ENCODE measurements around the gene PSMD8. TPM values are rescaled to one million over a fixed set of nuclear protein-coding genes. Genes with fewer than 3 reads are reported as not detected.

The PSMD8 gene
- polyA plus RNA-seq, 3 donors: 148 to 207 (median 179) TPM

GRCh38 chr19:38417544-38418506, 43.5 kb downstream of the PSMD8 start:
- peaks cover 15% of the 10 kb centered on the region for H3K79me2 ChIP-seq (ENCODE audit: insufficient read depth, low read length)
- Mint-ChIP-seq H3K9me3 (peaks cover 0 to 2% (median 0%) of the 10 kb centered on the region in 7 donors), H3K36me3 (peaks cover 55 to 74% of the 10 kb centered on the region in 2 donors), H3K27ac (peak overlapping the region; percentile 93 to 99 (median 99)), H3K4me3 (peak overlapping the region; percentile 86 to 96), H3K27me3 (ENCODE audit: low read depth in 3 of 3) (peaks cover 0 to 2% (median 0%) of the 10 kb centered on the region in 3 donors), H3K4me1 (peaks cover 28% of the 10 kb centered on the region)
- peaks cover 16 to 23% of the 10 kb centered on the region in 2 donors for H3K4me1 ChIP-seq (ENCODE audit: control insufficient read depth in 1 of 2, insufficient read depth in 2 of 2, low read length in 2 of 2)
- peak overlapping the region; percentile 84 for H3K4me2 ChIP-seq (replicated peaks; ENCODE audit: extremely low read depth, low read length, poor library complexity, severe bottlenecking)
- H3K27ac ChIP-seq (ENCODE audit: low read depth in 1 of 2, low read length in 2 of 2): peak overlapping the region; percentile 86 to 92
- TF ChIP-seq CTCF (IDR thresholded peaks at IDR 0.05): no peak
- DNase-seq: peak; percentile 91 to 94 (median 93)
- intact Hi-C loops (cut with micrococcal nuclease): loop anchor here in 1 of 2 donors (5.0 kb wide), 1 partner anchor 199 kb away; the partner anchor contains the start of genes EIF3K and MAP4K1
- H3K27me3 ChIP-seq (ENCODE audit: control insufficient read depth in 2 of 2, insufficient read depth in 2 of 2, low read length in 2 of 2): no peaks in the 10 kb centered on the region
- 19% methylated on average over 40 of the region's 49 CpGs for WGBS (ENCODE audit: insufficient coverage)
- H4K20me1 ChIP-seq (ENCODE audit: insufficient read depth, low read length): peaks cover 17% of the 10 kb centered on the region
- no peaks in the 10 kb centered on the region for H3K9me3 ChIP-seq (replicated peaks in 1 of 2; ENCODE audit: control insufficient read depth in 1 of 2, insufficient read depth in 1 of 2, low read length in 2 of 2)
- H3K4me3 ChIP-seq (replicated peaks in 1 of 3; ENCODE audit: low read depth in 2 of 3, low read length in 3 of 3): peak overlapping the region; percentile 26 to 83 (median 56)
- peak overlapping the region; percentile 53 for H3K9ac ChIP-seq (ENCODE audit: insufficient read depth, low read length, poor library complexity, severe bottlenecking)
- H2AFZ ChIP-seq (ENCODE audit: insufficient read depth, low read depth, low read length, poor library complexity, severe bottlenecking): peak overlapping the region; percentile 77
- peaks cover 56 to 80% of the 10 kb centered on the region in 2 donors for H3K36me3 ChIP-seq (replicated peaks in 1 of 2; ENCODE audit: control insufficient read depth in 1 of 2, insufficient read depth in 2 of 2, low read length in 2 of 2)

GRCh38 chr19:38420935-38421334, 46.6 kb downstream of the PSMD8 start:
- 96% methylated on average over 7 of the region's 9 CpGs for WGBS (ENCODE audit: insufficient coverage)
- Histone ChIP-seq H3K4me2 (replicated peaks; ENCODE audit: extremely low read depth, low read length, poor library complexity, severe bottlenecking) (no peak overlapping the region), H3K4me3 (replicated peaks in 1 of 3; ENCODE audit: low read depth in 2 of 3, low read length in 3 of 3) (no peak overlapping the region), H3K27ac (ENCODE audit: low read depth in 1 of 2, low read length in 2 of 2) (peak overlapping the region in 1 of 2 donors; percentile 56), H3K9ac (ENCODE audit: insufficient read depth, low read length, poor library complexity, severe bottlenecking) (no peak overlapping the region), H3K9me3 (replicated peaks in 1 of 2; ENCODE audit: control insufficient read depth in 1 of 2, insufficient read depth in 1 of 2, low read length in 2 of 2) (no peaks in the 10 kb centered on the region), H3K27me3 (ENCODE audit: control insufficient read depth in 2 of 2, insufficient read depth in 2 of 2, low read length in 2 of 2) (no peaks in the 10 kb centered on the region), H3K4me1 (ENCODE audit: control insufficient read depth in 1 of 2, insufficient read depth in 2 of 2, low read length in 2 of 2) (peaks cover 40 to 51% of the 10 kb centered on the region in 2 donors), H3K36me3 (replicated peaks in 1 of 2; ENCODE audit: control insufficient read depth in 1 of 2, insufficient read depth in 2 of 2, low read length in 2 of 2) (peaks cover 35 to 53% of the 10 kb centered on the region in 2 donors), H2AFZ (ENCODE audit: insufficient read depth, low read depth, low read length, poor library complexity, severe bottlenecking) (no peak overlapping the region), H3K79me2 (ENCODE audit: insufficient read depth, low read length) (peaks cover 46% of the 10 kb centered on the region), H4K20me1 (ENCODE audit: insufficient read depth, low read length) (peaks cover 13% of the 10 kb centered on the region)
- no peak for DNase-seq
- Mint-ChIP-seq H3K9me3 (peaks cover 0 to 2% (median 0%) of the 10 kb centered on the region in 7 donors), H3K27me3 (ENCODE audit: low read depth in 3 of 3) (no peaks in the 10 kb centered on the region), H3K36me3 (peaks cover 43 to 56% of the 10 kb centered on the region in 2 donors), H3K4me3 (no peak overlapping the region), H3K4me1 (peaks cover 47% of the 10 kb centered on the region), H3K27ac (peak overlapping the region in 4 of 7 donors; percentile 25 to 93 (median 62))
- intact Hi-C loops (cut with micrococcal nuclease): no loop called here
- no peak for TF ChIP-seq CTCF (IDR thresholded peaks at IDR 0.05)

Data from CD14-positive monocyte (primary cell).